Measurements from ENCODE around the gene CLCN3.
"Not testable (repeated sequence)": the region's sequence is repeated elsewhere in the genome, so short reads cannot be mapped to it uniquely, and the experiment has no call there.

CLCN3 gene

GRCh38 chr4:169657470-169658107, 37.2 kb downstream of the CLCN3 start:
- no peak for DNase-seq (ENCODE audit: low read depth in 2 of 2)

GRCh38 chr4:169658196-169658595, 37.8 kb downstream of the CLCN3 start:
- DNase-seq (ENCODE audit: low read depth in 2 of 2) = no peak

GRCh38 chr4:169658975-169659715, 38.8 kb downstream of the CLCN3 start:
- DNase-seq (ENCODE audit: low read depth in 2 of 2) = no peak

GRCh38 chr4:169659716-169660670, 39.6 kb downstream of the CLCN3 start:
- DNase-seq (ENCODE audit: low read depth in 2 of 2) = peak; percentile 17 to 59

GRCh38 chr4:169660929-169661328, 40.6 kb downstream of the CLCN3 start:
- no peak for DNase-seq (ENCODE audit: low read depth in 2 of 2)

- DNase-seq (ENCODE audit: low read depth in 2 of 2) = no peak
These were observed 41.4 kb downstream of the CLCN3 start for GRCh38 chr4:169661761-169662160.

GRCh38 chr4:169662206-169662605, 41.8 kb downstream of the CLCN3 start:
- DNase-seq (ENCODE audit: low read depth in 2 of 2) = no peak

- no peak for DNase-seq (ENCODE audit: low read depth in 2 of 2)
These were observed 43.0 kb downstream of the CLCN3 start for GRCh38 chr4:169663402-169663801.

GRCh38 chr4:169663831-169664230, 43.5 kb downstream of the CLCN3 start:
- no peak for DNase-seq (ENCODE audit: low read depth in 2 of 2)

- DNase-seq (ENCODE audit: low read depth in 2 of 2) = no peak
These were observed 44.2 kb downstream of the CLCN3 start for GRCh38 chr4:169664615-169665014.

- DNase-seq (ENCODE audit: low read depth in 2 of 2) = no peak
These were observed 44.8 kb downstream of the CLCN3 start for GRCh38 chr4:169665046-169665737.

- DNase-seq (ENCODE audit: low read depth in 2 of 2) = no peak
These were observed 47.8 kb downstream of the CLCN3 start for GRCh38 chr4:169668069-169668721.

GRCh38 chr4:169675825-169676224, 55.4 kb downstream of the CLCN3 start:
- DNase-seq (ENCODE audit: low read depth in 2 of 2) = no peak

GRCh38 chr4:169677150-169677748, 56.9 kb downstream of the CLCN3 start:
- DNase-seq (ENCODE audit: low read depth in 2 of 2) = no peak

GRCh38 chr4:169678486-169678885, 58.1 kb downstream of the CLCN3 start:
- DNase-seq (ENCODE audit: low read depth in 2 of 2) = not testable (repeated sequence)

- not testable (repeated sequence) for DNase-seq (ENCODE audit: low read depth in 2 of 2)
These were observed 58.7 kb downstream of the CLCN3 start for GRCh38 chr4:169678951-169679591.

GRCh38 chr4:169682372-169683047, 62.1 kb downstream of the CLCN3 start:
- DNase-seq (ENCODE audit: low read depth in 2 of 2) = no peak

- no peak for DNase-seq (ENCODE audit: low read depth in 2 of 2)
These were observed 69.3 kb downstream of the CLCN3 start for GRCh38 chr4:169689681-169690080.

GRCh38 chr4:169690787-169691186, 70.4 kb downstream of the CLCN3 start:
- DNase-seq (ENCODE audit: low read depth in 2 of 2) = no peak

- no peak for DNase-seq (ENCODE audit: low read depth in 2 of 2)
These were observed 78.0 kb downstream of the CLCN3 start for GRCh38 chr4:169698331-169698730.

Data from stimulated activated CD8-positive, alpha-beta memory T cell treated with anti-CD3 and anti-CD28 coated beads, Interleukin-15, amount 100 ng/mL, for 4 hours (primary cell).